ENCODE results near the gene HMGN2. TPM values are rescaled to one million over a fixed set of nuclear protein-coding genes. Genes with fewer than 3 reads are reported as not detected.

Gene HMGN2
- polyA plus RNA-seq, 1 experiment, result 278 TPM

GRCh38 chr1:26475989-26476388, 3.7 kb downstream of the HMGN2 start:
- ChIA-PET CTCF (no interaction called here), POLR2A (no interaction called here)
- no peak for DNase-seq (ENCODE audit: low read depth, low spot score)
- H3K4me3 ChIP-seq (ENCODE audit: low read depth, low read length), result no peak overlapping the region
- H3K27me3 ChIP-seq (ENCODE audit: control insufficient read depth, insufficient read depth, low read length), result no peaks in the 10 kb centered on the region
- H3K9me3 ChIP-seq (ENCODE audit: control insufficient read depth, insufficient read depth, low read length), result no peaks in the 10 kb centered on the region; the same call in 1 of the 2 replicates
- TF ChIP-seq CTCF (IDR thresholded peaks at IDR 0.05; ENCODE audit: low read depth, low read length), result no peak
- H3K27ac ChIP-seq (ENCODE audit: low read depth, low read length), result no peak overlapping the region

DNA sequence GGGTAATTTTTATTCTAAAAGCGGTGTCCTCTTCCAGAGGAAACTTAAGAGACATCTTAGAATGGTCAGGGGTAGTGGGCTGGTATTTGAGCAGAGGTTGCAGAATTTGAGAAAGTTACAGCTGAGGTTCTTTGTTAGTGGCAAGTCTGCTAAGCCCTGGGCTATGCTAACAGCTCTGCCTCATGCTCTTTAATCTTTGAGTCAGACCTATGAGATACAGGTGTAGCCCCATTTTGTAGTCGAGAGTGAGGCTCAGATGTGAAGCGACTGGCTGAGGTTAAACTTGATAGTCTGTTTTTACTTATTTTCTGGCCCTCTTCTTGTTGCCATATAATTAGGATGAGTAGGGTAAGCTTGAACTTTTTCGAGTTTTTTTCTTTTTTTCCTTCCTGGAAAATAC, 4.7 kb downstream of the HMGN2 start:
- Histone ChIP-seq H3K9me3 (ENCODE audit: control insufficient read depth, insufficient read depth, low read length) (no peaks in the 10 kb centered on the region; the same call in 1 of the 2 replicates), H3K27ac (ENCODE audit: low read depth, low read length) (no peak overlapping the region), H3K27me3 (ENCODE audit: control insufficient read depth, insufficient read depth, low read length) (no peaks in the 10 kb centered on the region), H3K4me3 (ENCODE audit: low read depth, low read length) (no peak overlapping the region)
- no peak for DNase-seq (ENCODE audit: low read depth, low spot score)
- POLR2A ChIA-PET, result interaction anchor here (0.7 kb wide), 1 partner anchor 353 kb away, joined by 4 read pairs; no protein-coding TSS in a partner anchor
- no peak for TF ChIP-seq CTCF (IDR thresholded peaks at IDR 0.05; ENCODE audit: low read depth, low read length)
- CTCF ChIA-PET, result no interaction called here

DNA sequence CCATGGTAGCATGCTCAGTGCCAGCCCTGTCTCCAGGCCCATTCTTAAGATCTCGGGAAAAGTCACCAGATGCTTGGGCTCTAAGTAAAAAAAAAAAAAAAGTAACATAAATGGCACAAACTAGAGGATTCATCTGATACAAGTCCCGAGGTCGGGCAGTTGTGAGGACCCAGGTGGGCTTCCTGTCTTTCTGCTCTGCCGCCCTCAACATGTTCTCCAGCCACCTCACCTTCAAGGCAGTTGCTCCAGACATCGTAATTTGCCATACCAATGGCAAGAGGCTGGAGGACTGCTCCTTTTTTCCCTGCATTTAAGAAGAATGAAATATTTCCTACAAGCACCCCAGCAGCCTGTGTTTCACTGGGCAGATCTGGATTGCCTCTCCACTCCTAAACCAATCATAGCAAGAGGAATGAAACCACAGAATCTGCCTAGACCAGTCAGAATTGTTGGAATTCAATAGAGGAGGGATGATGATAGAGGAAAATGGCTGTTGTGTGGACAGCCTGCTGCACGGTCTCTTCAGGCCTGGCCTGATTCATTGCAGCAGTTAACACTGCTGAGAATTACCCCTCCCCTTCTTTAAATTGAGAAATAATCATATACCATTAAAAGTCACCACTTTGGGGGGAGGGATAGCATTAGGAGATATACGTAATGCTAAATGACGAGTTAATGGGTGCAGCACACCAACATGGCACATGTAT, 5.4 kb downstream of the HMGN2 start:
- CTCF ChIA-PET, result no interaction called here
- POLR2A ChIA-PET, result interaction anchor here (0.7 kb wide), 1 partner anchor 354 kb away, joined by 4 read pairs; no protein-coding TSS in a partner anchor
- Histone ChIP-seq H3K27me3 (ENCODE audit: control insufficient read depth, insufficient read depth, low read length) (no peaks in the 10 kb centered on the region), H3K27ac (ENCODE audit: low read depth, low read length) (no peak overlapping the region), H3K4me3 (ENCODE audit: low read depth, low read length) (no peak overlapping the region), H3K9me3 (ENCODE audit: control insufficient read depth, insufficient read depth, low read length) (no peaks in the 10 kb centered on the region; the same call in 1 of the 2 replicates)
- no peak for DNase-seq (ENCODE audit: low read depth, low spot score)
- TF ChIP-seq CTCF (IDR thresholded peaks at IDR 0.05; ENCODE audit: low read depth, low read length), result no peak

DNA sequence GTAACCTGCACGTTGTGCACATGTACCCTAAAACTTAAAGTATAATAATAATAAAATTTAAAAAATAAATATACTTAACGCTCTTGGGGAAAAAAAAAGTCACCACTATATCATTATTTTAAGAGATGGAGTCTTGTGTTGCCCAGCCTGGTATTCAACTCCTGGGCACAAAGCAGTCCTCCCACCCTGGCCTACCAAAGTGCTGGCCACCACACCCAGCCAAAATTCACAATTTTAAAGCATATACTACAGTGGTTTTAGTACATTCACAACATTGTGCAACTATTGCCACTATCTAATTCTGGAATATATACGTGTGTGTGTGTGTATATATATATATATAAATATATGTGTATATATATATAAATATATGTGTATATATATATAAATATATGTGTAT, 5.9 kb downstream of the HMGN2 start:
- no peak overlapping the region for H3K27ac ChIP-seq (ENCODE audit: low read depth, low read length)
- no peak for TF ChIP-seq CTCF (IDR thresholded peaks at IDR 0.05; ENCODE audit: low read depth, low read length)
- no peaks in the 10 kb centered on the region; the same call in 1 of the 2 replicates for H3K9me3 ChIP-seq (ENCODE audit: control insufficient read depth, insufficient read depth, low read length)
- no peak for DNase-seq (ENCODE audit: low read depth, low spot score)
- POLR2A ChIA-PET, result no interaction called here
- H3K4me3 ChIP-seq (ENCODE audit: low read depth, low read length), result no peak overlapping the region
- CTCF ChIA-PET, result no interaction called here
- no peaks in the 10 kb centered on the region for H3K27me3 ChIP-seq (ENCODE audit: control insufficient read depth, insufficient read depth, low read length)

GRCh38 chr1:26478988-26479387, 6.7 kb downstream of the HMGN2 start:
- no peaks in the 10 kb centered on the region for H3K9me3 ChIP-seq (ENCODE audit: control insufficient read depth, insufficient read depth, low read length)
- H3K27ac ChIP-seq (ENCODE audit: low read depth, low read length), result no peak overlapping the region
- CTCF ChIA-PET, result interaction anchor here (1.2 kb wide), 1 partner anchor 21 kb away, joined by 6 read pairs; no protein-coding TSS in a partner anchor
- POLR2A ChIA-PET, result interaction anchor here (0.6 kb wide), 1 partner anchor 8 kb away, joined by 3 read pairs; no protein-coding TSS in a partner anchor
- H3K4me3 ChIP-seq (ENCODE audit: low read depth, low read length), result no peak overlapping the region
- TF ChIP-seq CTCF (IDR thresholded peaks at IDR 0.05; ENCODE audit: low read depth, low read length), result no peak
- no peak for DNase-seq (ENCODE audit: low read depth, low spot score)
- no peaks in the 10 kb centered on the region for H3K27me3 ChIP-seq (ENCODE audit: control insufficient read depth, insufficient read depth, low read length)

Data from AG04450 (cell line).